Vagina (tissue), 2 donors: ENCODE results near the gene NLRP12.
"Not testable (repeated sequence)": the region's sequence is repeated elsewhere in the genome, so short reads cannot be mapped to it uniquely, and the experiment has no call there.

Experiments
- CTCF ChIP-seq, 3 experiments: fragments of 450-650 bp in 2 of 3; fragments of 200-600 bp in 1 of 3; sonication (generic) in 1 of 3; IDR thresholded peaks; one replicate each; pipeline ENCODE4 v1.5.1; 2017 to 2019; ENCODE audit warnings: antibody characterized with exemption in 3 of 3, mild to moderate bottlenecking in 2 of 3, moderate library complexity in 2 of 3
- POLR2A ChIP-seq, 2 donors: fragments of 450-650 bp; IDR thresholded peaks; one replicate each; pipeline ENCODE4 v1.6.1; 2017; ENCODE audit warnings: antibody characterized with exemption in 2 of 2, mild to moderate bottlenecking in 2 of 2, moderate library complexity in 2 of 2
- POLR2AphosphoS5 ChIP-seq, 2 donors: sonication (generic); formaldehyde crosslinking; IDR thresholded peaks; one replicate each; pipeline ENCODE4 v1.9.0; 2017; ENCODE audit warnings: antibody characterized with exemption in 2 of 2, mild to moderate bottlenecking in 2 of 2, low read depth in 1 of 2; ENCODE audit not compliant: insufficient read depth in 1 of 2

- not testable (repeated sequence) for TF ChIP-seq CTCF (IDR thresholded peaks at IDR 0.05); POLR2A (IDR thresholded peaks at IDR 0.05); POLR2AphosphoS5 (IDR thresholded peaks at IDR 0.05; ENCODE audit: insufficient read depth in 1 of 2, low read depth in 1 of 2)
These were observed 54.3 kb downstream of the NLRP12 start for GRCh38 chr19:53769696-53770309.
